Endometrial microvascular endothelial cells (primary cell): ENCODE results near the gene DNAI1. TPM values are rescaled to one million over a fixed set of nuclear protein-coding genes. Genes with fewer than 3 reads are reported as not detected.
"Not testable (repeated sequence)": the region's sequence is repeated elsewhere in the genome, so short reads cannot be mapped to it uniquely, and the experiment has no call there.

Source experiments
- in situ Hi-C: cut with HindIII; loops from 2 replicates; pipeline ENCODE4 v1.10.0; 2017; ENCODE audit warnings: low sequenced_read_pairs, low pct_unique_long_range_greater_than_20kb; ENCODE audit errors: inconsistent ontology term
- total RNA-seq: library from RNA; depleted of rRNA; stranded (reverse); fragments of >200 nt; gene quantifications from one replicate; pipeline ENCODE4 v1.2.3, GENCODE V29; 2015; ENCODE audit errors: inconsistent ontology term

DNAI1 gene
- total RNA-seq, 1 donor from 2014 or later: not detected

GRCh38 chr9:34481620-34482019 lies 23.0 kb downstream of the DNAI1 start:
- in situ Hi-C loops: not testable (repeated sequence)

- in situ Hi-C loops: not testable (repeated sequence)
Observed at GRCh38 chr9:34482746-34483145, 24.1 kb downstream of the DNAI1 start.

DNA sequence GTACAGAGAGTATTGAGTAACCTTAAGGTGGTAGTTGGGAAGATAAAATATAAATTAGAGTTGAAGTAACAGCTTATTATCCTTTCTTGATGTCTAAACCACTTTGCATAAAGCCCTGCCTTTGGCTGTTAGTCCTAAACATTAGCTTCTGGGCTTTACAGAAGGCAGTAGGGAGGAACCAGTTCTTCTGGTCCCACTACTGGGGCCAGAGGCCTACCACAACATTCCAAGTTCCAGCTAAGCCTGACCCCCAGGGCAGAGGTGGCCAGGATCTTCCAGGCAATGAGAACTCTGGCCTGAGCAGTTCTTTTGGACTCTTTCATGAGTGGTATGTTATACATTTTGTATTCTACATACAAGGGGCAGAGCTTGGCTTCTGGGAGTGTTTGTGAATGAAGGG lies 26.1 kb downstream of the DNAI1 start:
- in situ Hi-C loops: no loop called here

GRCh38 chr9:34485822-34486221 lies 27.2 kb downstream of the DNAI1 start:
- in situ Hi-C loops: no loop called here

DNA sequence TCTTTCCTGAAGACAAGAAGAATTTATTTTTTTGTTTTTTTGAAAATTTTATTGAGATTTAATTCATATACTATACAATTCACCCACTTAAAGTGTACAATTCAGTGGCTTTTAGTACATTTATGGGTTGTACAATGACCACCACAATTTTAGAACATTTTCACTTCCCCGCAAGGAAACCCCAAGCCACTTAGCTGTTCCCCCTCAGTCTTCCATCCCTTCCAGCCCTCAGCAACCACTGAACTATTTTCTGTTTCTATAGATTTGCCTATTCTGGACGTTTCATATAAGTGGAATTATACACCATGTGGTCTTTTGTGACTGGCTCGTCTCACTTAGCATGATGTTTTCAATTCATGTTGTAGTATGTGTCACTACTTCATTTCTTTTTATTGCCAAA lies 28.0 kb downstream of the DNAI1 start:
- in situ Hi-C loops: no loop called here

GRCh38 chr9:34490360-34490759 lies 31.8 kb downstream of the DNAI1 start:
- in situ Hi-C loops: no loop called here

- in situ Hi-C loops: no loop called here
Observed at GRCh38 chr9:34490760-34491159, 32.2 kb downstream of the DNAI1 start.

- in situ Hi-C loops: no loop called here
Observed at GRCh38 chr9:34491596-34491995, 33.0 kb downstream of the DNAI1 start.

DNA sequence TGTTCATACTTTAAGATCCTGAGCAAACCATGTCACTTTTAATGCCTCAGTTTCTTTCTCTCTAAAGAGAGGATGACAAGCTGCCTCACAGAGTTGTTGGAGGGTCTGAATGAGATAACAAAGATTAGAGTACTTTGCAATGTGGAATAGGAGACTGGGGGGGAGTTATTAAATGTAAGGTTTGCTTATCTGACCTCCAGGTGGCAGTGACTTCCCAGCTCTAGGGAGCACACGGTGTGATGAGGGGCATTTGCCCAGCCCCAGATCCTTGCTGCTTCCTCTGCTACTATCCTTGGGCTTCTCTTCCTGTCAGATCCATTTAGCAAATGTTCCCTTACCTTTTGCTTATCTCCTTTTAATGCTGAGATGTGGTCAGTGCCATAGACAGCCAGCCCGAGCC lies 33.4 kb downstream of the DNAI1 start:
- in situ Hi-C loops: no loop called here

GRCh38 chr9:34493972-34494535 lies 35.4 kb downstream of the DNAI1 start:
- in situ Hi-C loops: no loop called here

DNA sequence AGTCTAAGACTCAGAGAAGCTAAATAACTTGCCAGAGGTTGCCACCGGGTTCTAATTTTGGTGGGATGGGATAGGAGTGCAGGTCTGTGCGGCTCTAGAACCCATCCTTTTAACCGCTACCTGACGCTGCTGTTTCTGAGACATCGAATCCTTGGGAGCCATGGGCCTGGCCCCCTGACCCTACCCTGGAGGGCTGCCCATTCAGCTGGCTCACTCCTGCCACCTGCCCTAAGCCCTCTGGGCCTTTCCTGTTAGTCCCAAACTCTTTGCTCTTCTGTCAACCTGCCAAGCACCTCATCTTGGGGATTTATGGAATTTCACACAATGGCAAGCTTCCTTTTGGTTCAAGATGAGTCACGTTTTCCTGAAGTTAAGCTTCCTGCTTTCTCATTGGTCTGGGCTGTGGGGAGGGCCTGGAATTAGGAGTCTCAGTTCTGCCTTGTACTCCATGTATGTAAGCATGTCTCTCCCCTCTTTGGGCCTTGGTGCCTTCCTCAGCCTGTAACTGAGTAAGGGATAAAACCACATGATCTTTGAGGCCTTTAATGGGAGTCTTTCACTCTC lies 37.6 kb downstream of the DNAI1 start:
- in situ Hi-C loops: no loop called here

DNA sequence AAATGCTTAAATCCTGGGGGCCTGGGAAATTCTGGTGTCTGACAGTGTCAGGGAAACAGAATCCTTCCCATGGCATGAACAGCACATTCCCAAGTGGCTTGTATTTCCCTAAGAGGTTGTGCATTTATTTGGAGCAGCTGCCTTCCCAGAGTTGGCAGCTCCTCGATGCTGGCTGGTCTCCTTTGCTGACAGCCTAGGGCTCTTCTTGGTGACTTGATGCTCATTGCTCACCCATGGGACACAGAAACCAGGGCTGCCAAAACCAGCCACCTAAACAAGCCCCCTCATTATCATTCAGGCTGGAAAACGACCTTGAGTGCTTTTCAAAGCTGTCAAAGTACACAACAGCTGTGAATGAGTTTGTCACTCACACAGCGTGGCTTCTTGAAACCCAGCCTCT lies 39.9 kb downstream of the DNAI1 start:
- in situ Hi-C loops: no loop called here

- in situ Hi-C loops: no loop called here
Observed at GRCh38 chr9:34499076-34499475, 40.5 kb downstream of the DNAI1 start.

DNA sequence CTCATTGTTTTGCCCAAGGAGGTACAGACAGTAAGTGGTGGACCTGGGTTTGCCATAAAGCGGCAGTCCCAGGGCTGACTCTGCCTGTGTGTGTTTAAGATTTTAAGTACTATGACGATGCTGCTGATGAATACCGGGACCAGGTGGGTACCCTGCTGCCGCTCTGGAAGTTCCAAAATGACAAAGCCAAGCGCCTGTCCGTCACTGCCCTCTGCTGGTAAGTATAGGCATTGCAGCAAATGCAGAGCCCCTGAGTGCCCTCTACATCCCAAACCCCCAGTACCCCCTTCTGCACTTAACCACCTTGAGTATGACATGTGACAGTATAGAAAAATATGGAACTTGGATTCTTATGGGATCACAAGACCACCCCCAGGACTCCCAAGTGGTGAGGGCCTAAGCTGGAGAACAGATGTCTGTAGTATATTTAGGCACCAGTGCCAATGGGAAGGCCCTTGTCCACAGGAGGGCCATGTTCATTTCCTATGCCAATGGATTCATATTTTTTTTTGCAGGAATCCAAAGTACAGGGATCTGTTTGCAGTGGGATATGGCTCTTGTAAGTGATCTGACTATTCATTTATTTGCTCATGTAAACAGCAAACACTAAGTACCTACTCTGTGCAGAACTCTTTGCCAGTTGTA lies 42.1 kb downstream of the DNAI1 start:
- in situ Hi-C loops: no loop called here

GRCh38 chr9:34501372-34501771 lies 42.8 kb downstream of the DNAI1 start:
- in situ Hi-C loops: no loop called here

GRCh38 chr9:34501889-34502425 lies 43.4 kb downstream of the DNAI1 start:
- in situ Hi-C loops: no loop called here

DNA sequence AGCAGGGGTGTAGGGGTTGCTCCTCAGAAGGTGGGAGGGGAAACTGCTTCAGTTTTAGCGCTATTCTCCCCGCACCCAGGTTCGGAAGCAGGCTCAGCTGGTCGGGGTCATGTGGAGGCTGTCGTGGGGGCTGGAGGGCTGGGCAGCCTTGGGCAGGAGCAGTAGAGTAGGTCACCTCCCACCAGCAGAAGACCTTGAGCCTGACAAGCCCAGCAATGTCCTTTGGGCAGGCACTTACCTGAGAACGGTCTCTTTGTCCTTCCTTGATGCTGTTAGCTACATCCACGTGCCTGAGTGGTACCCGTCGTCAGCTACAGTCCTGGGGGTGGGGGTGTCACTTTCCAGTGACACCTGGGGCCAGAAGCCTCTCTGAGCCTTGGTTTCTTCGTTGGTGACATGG lies 43.9 kb downstream of the DNAI1 start:
- in situ Hi-C loops: no loop called here

GRCh38 chr9:34502891-34503290 lies 44.3 kb downstream of the DNAI1 start:
- in situ Hi-C loops: no loop called here

DNA sequence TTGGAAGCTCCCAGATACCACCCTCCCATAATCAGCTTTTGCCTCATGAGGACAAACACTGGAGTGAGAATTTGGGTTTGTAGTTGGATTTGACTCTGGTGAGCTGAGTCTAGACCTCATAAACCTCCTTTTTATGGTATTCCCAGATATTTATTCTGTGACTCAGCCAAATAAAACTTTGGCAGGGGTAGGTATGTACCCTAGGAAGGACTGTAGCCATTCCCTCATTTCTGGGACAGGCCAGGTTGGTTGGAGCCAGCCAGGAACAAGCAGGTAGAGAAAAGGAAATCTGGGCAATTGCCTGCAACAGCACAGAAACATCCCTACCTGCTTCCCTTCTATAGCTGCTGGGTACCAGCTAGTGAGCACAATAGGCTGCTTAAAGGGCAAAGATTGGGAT lies 44.8 kb downstream of the DNAI1 start:
- in situ Hi-C loops: no loop called here

DNA sequence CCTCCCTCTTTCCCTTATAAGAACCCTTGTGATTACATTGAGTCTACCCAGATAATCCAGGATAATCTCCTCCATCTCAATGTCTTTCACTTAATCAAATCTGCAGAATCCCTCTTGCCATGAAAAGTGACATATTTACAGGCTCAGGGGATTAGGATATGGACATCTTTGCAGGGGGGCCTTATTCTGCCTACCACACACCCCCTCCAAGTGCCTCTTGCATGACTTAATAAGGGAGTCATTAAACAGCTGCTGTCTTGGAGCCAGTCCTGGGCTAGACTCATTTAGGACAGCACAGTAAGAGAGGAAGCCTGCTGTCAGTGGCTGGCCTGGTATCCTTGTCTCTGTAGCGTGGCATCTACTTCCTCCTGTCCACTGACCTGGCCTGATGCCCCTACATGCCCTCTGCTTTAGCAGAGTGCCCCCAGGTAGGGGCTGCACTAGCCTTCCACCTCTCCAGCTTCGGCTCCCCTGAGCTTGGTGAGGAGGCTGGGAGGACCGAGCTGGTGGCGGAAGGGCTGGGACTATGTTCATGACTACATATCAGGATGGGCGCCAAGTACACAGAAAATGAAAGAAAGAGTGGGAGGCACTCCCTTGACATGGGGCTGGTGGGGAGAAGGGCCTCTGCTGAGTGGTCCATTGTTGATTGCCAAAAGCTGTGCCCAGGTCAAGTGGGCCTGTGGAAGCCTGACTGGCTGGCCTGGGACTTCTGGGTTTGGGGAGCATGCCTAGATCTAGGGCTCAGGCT lies 46.9 kb downstream of the DNAI1 start:
- in situ Hi-C loops: no loop called here
